ENCODE results near the gene PTCSC3.

Gene PTCSC3

DNA sequence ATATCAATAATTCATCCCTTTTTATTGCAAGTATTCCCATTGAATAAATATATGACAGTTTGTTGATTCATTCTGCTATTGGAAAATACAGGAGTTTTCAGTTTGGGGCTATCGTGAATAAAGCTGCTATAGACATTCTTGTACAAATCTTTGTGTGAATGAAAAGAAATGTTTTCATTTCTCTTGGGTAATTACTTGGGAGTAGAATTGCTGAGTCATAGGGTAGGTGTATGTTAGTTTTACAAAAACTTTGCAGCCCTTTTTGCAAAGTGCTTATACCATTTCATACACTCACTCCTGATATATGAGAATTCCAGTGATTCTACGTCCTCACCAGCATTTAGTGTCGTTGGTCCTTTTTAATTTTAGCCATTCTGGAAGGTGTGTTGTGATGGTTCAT lies 6.9 kb upstream of the PTCSC3 start:
- TF ChIP-seq, protein P1, sequence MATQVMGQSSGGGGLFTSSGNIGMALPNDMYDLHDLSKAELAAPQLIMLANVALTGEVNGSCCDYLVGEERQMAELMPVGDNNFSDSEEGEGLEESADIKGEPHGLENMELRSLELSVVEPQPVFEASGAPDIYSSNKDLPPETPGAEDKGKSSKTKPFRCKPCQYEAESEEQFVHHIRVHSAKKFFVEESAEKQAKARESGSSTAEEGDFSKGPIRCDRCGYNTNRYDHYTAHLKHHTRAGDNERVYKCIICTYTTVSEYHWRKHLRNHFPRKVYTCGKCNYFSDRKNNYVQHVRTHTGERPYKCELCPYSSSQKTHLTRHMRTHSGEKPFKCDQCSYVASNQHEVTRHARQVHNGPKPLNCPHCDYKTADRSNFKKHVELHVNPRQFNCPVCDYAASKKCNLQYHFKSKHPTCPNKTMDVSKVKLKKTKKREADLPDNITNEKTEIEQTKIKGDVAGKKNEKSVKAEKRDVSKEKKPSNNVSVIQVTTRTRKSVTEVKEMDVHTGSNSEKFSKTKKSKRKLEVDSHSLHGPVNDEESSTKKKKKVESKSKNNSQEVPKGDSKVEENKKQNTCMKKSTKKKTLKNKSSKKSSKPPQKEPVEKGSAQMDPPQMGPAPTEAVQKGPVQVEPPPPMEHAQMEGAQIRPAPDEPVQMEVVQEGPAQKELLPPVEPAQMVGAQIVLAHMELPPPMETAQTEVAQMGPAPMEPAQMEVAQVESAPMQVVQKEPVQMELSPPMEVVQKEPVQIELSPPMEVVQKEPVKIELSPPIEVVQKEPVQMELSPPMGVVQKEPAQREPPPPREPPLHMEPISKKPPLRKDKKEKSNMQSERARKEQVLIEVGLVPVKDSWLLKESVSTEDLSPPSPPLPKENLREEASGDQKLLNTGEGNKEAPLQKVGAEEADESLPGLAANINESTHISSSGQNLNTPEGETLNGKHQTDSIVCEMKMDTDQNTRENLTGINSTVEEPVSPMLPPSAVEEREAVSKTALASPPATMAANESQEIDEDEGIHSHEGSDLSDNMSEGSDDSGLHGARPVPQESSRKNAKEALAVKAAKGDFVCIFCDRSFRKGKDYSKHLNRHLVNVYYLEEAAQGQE (IDR thresholded peaks at IDR 0.05; ENCODE audit: insufficient read depth in 1 of 2, low read depth in 2 of 2, low read length in 2 of 2), result no peak
- TF ChIP-seq SIN3A (IDR thresholded peaks at IDR 0.05; ENCODE audit: borderline replicate concordance, insufficient read depth, low read length) (no peak), FOXP2 (optimal IDR thresholded peaks at IDR 0.05; ENCODE audit: borderline replicate concordance, extremely low read depth, extremely low read length, insufficient read depth) (no peak), POLR2AphosphoS5 (IDR thresholded peaks at IDR 0.05; ENCODE audit: low read depth, low read length) (no peak), TAF1 (IDR thresholded peaks at IDR 0.05; ENCODE audit: borderline replicate concordance, insufficient read depth, low read length) (no peak)

DNA sequence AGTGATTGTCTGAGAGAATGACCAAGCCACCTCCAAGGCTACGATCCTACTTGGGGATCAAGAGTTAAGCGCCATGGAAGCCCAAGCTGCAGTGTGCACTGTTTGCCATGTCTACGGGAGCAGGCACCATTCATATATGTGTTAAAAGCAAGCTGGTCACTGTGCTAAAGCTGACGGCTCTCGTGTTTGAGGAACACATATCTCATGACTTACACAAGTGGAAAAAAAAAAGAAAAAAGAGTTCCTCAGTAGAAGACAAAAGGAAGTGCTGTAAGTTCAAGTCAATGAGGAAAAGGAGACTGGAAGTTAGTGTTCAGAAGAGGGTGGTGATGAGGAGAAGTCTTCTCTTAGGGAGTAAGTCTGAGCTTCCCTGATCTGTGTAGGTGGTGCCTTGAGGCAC lies 4.9 kb upstream of the PTCSC3 start:
- no peak for TF ChIP-seq FOXP2 (optimal IDR thresholded peaks at IDR 0.05; ENCODE audit: borderline replicate concordance, extremely low read depth, extremely low read length, insufficient read depth)
- TF ChIP-seq SIN3A (IDR thresholded peaks at IDR 0.05; ENCODE audit: borderline replicate concordance, insufficient read depth, low read length), result no peak
- TF ChIP-seq POLR2AphosphoS5 (IDR thresholded peaks at IDR 0.05; ENCODE audit: low read depth, low read length), result no peak
- TF ChIP-seq TAF1 (IDR thresholded peaks at IDR 0.05; ENCODE audit: borderline replicate concordance, insufficient read depth, low read length), result no peak
- TF ChIP-seq, protein P1 (IDR thresholded peaks at IDR 0.05; ENCODE audit: insufficient read depth in 1 of 2, low read depth in 2 of 2, low read length in 2 of 2), result no peak

DNA sequence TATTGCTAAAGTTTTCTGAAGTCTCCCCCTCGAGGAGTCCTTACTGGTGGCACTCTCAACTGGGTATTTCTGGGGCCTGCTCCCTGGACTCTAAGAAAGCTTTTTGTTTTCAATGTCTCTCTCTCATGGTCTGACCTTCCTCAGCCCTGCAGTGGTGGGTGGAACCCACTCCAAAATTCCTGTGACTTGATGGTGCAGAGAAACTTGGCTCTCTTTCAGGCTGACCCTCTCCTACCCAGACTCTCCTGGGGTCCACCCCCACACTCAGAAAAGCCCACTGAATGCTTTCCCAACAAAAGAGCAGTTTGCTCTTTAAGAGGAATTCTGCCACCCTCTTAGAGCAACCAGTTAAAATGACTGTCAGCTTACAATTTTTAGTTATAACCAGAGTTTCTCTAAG lies 967 bp upstream of the PTCSC3 start:
- TF ChIP-seq FOXP2 (optimal IDR thresholded peaks at IDR 0.05; ENCODE audit: borderline replicate concordance, extremely low read depth, extremely low read length, insufficient read depth), result no peak
- no peak for TF ChIP-seq TAF1 (IDR thresholded peaks at IDR 0.05; ENCODE audit: borderline replicate concordance, insufficient read depth, low read length)
- TF ChIP-seq SIN3A (IDR thresholded peaks at IDR 0.05; ENCODE audit: borderline replicate concordance, insufficient read depth, low read length), result no peak
- TF ChIP-seq, protein P1 (IDR thresholded peaks at IDR 0.05; ENCODE audit: insufficient read depth in 1 of 2, low read depth in 2 of 2, low read length in 2 of 2), result no peak
- TF ChIP-seq POLR2AphosphoS5 (IDR thresholded peaks at IDR 0.05; ENCODE audit: low read depth, low read length), result no peak

DNA sequence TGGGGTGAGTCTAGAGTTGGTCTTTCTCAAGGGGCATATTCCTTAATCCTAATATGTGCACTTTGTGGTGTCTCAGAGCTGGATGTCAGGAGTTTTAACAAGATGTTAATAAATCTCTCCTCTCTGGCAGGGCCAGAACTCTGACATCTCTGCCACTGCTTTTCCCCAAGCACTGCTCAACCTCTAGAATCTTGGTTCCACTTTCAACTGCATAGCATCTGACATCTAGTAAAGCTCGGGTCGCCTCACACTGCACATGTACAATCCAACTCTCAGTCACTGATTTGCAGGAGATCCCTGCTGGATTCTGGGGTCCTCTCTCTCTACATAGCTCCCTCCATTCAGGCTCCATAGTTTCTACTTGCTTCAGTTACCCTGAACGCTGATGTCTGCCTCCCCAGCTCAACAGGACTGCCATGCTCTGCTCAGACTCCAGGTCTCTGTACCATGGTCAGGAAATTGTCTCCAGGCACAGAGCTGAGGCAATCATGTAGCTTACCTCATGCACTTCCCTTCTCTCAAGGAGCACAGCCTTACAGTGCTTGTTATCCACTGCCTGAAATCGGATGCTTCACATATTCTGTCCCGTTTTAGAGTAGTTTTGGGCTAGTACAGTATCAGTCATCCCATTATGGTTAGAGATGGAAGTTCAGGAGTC lies 1.6 kb downstream of the PTCSC3 start:
- TF ChIP-seq, protein P1 (IDR thresholded peaks at IDR 0.05; ENCODE audit: insufficient read depth in 1 of 2, low read depth in 2 of 2, low read length in 2 of 2), result no peak

DNA sequence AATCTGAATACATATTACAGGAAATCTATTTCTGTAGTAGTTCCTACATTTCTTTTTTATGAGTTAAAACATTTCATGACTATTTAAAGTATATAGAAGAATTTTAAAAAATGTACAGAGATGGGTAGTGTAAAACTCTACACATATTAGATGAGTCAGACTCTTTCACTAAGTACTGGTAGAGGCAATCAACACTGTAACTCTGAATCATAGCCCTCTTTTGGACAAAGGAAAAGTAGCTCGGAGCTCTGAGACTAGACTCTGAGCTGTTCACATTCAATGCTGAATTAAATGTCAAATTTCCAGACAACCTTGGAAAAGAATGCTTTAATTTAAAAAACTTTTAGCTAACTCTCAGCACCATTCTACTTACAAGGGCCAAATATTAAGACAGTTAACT lies 3.4 kb downstream of the PTCSC3 start:
- TF ChIP-seq TAF1 (IDR thresholded peaks at IDR 0.05; ENCODE audit: borderline replicate concordance, insufficient read depth, low read length) (no peak), FOXP2 (optimal IDR thresholded peaks at IDR 0.05; ENCODE audit: borderline replicate concordance, extremely low read depth, extremely low read length, insufficient read depth) (no peak), SIN3A (IDR thresholded peaks at IDR 0.05; ENCODE audit: borderline replicate concordance, insufficient read depth, low read length) (no peak), POLR2AphosphoS5 (IDR thresholded peaks at IDR 0.05; ENCODE audit: low read depth, low read length) (no peak)
- TF ChIP-seq, protein P1 (IDR thresholded peaks at IDR 0.05; ENCODE audit: insufficient read depth in 1 of 2, low read depth in 2 of 2, low read length in 2 of 2), result no peak
